Calu3 (cell line): ENCODE measurements around the gene PRPF40B. TPM values are rescaled to one million over a fixed set of nuclear protein-coding genes. Genes with fewer than 3 reads are reported as not detected.

Experiments
- BruUV-seq: library from RNA; stranded (reverse); fragments of 400-500 nt; replicated peaks from 2 replicates; lab custom pipeline; 2021; lab: Mats Ljungman, UMichigan
- CTCF ChIA-PET: fragments of 300-600 bp; sonication (Branson Sonifier 250); formaldehyde crosslinking; loops from one replicate; lab custom pipeline; 2022; ENCODE audit warnings: antibody characterized with exemption; lab: Charles Lee
- DNase-seq: peaks from one replicate; pipeline ENCODE4 v3.0.0; 2022
- H3K27ac Mint-ChIP-seq: one replicate; pipeline ENCODE4 v1.8.0; 2022; ENCODE audit warnings: mixed read lengths; ENCODE audit not compliant: unreplicated experiment
- H3K27me3 Mint-ChIP-seq: one replicate; pipeline ENCODE4 v1.8.0; 2022; ENCODE audit warnings: mixed read lengths; ENCODE audit not compliant: unreplicated experiment
- H3K36me3 Mint-ChIP-seq: one replicate; pipeline ENCODE4 v1.8.0; 2022; ENCODE audit warnings: mild to moderate bottlenecking, moderate library complexity, mixed read lengths; ENCODE audit not compliant: insufficient read depth, unreplicated experiment
- H3K4me1 Mint-ChIP-seq: one replicate; pipeline ENCODE4 v1.8.0; 2022; ENCODE audit warnings: mild to moderate bottlenecking, low read depth, mixed read lengths; ENCODE audit not compliant: unreplicated experiment
- H3K4me3 Mint-ChIP-seq: one replicate; pipeline ENCODE4 v1.8.0; 2022; ENCODE audit warnings: mild to moderate bottlenecking, low read depth, moderate library complexity, mixed read lengths; ENCODE audit not compliant: unreplicated experiment
- H3K9me3 Mint-ChIP-seq: one replicate; pipeline ENCODE4 v1.8.0; 2022; ENCODE audit warnings: low read depth, mixed read lengths; ENCODE audit not compliant: unreplicated experiment
- intact Hi-C: fragments of 100-400 bp; cut with micrococcal nuclease; formaldehyde crosslinking; loops from one replicate; pipeline ENCODE4 v1.10.0; 2022; ENCODE audit not compliant: unreplicated experiment
- total RNA-seq: library from RNA; stranded (reverse); gene quantifications from 2 replicates; pipeline ENCODE4 v1.2.3, GENCODE V29; 2022
- TF ChIP-seq, protein P1 (sequence below): fragments of 200-600 bp; IDR thresholded peaks from one replicate; pipeline ENCODE4 v1.8.0; 2022; ENCODE audit warnings: antibody characterized with exemption; ENCODE audit not compliant: unreplicated experiment

The PRPF40B gene
- total RNA-seq, 1 experiment from 2014 or later, result 21.7 TPM

DNA sequence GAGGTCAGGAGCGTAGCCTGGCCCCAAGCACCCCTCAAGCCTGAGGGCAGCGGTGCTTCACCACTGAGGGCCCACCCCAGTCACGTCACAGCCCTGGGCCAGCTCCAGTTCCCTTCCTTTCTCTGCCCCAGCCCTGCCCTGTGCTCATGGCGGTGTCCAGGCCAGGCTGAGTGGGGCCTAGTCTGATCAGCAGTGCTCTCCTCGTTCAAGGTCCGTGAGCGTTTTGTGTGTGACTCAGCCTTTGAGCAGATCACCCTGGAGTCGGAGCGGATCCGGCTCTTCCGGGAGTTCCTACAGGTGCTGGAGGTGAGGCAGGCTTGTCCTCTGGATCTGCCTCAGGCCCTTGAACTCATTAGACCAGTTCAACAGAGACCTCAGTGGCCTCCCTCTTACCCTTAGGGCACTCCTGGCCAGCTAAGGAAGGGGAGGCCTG is 19.0 kb downstream of the PRPF40B start:
- H3K4me3 Mint-ChIP-seq, result no peak overlapping the region
- H3K27me3 Mint-ChIP-seq, result no peaks in the 10 kb centered on the region
- DNase-seq, result no peak
- CTCF ChIA-PET, result no interaction called here
- H3K9me3 Mint-ChIP-seq, result no peaks in the 10 kb centered on the region
- H3K4me1 Mint-ChIP-seq, result no peaks in the 10 kb centered on the region
- H3K27ac Mint-ChIP-seq, result no peak overlapping the region
- TF ChIP-seq, protein P1, sequence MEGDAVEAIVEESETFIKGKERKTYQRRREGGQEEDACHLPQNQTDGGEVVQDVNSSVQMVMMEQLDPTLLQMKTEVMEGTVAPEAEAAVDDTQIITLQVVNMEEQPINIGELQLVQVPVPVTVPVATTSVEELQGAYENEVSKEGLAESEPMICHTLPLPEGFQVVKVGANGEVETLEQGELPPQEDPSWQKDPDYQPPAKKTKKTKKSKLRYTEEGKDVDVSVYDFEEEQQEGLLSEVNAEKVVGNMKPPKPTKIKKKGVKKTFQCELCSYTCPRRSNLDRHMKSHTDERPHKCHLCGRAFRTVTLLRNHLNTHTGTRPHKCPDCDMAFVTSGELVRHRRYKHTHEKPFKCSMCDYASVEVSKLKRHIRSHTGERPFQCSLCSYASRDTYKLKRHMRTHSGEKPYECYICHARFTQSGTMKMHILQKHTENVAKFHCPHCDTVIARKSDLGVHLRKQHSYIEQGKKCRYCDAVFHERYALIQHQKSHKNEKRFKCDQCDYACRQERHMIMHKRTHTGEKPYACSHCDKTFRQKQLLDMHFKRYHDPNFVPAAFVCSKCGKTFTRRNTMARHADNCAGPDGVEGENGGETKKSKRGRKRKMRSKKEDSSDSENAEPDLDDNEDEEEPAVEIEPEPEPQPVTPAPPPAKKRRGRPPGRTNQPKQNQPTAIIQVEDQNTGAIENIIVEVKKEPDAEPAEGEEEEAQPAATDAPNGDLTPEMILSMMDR, result no peak
- peaks cover 19% of the 10 kb centered on the region for H3K36me3 Mint-ChIP-seq
- intact Hi-C loops, result loop anchor here (5.0 kb wide), 1 partner anchor 65 kb away; the partner anchor contains the start of gene FMNL3
- BruUV-seq, result no TSS peak

DNA sequence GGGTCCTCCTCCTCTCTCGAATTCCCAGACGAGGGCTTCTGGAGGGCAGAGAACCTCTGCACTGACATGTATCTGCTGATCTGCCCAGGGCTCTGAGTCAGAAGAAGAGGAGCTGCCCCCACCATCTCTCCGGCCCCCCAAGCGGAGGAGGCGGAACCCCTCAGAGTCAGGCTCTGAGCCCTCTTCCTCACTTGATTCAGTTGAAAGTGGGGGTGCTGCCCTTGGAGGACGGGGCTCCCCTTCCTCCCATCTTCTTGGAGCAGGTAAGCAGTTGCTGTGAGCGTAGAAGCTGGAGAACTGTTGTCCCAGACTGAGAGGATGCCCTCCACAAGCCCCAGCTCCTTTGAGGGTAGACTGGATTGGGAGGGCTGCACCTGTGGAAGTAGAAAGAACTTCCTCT is 19.8 kb downstream of the PRPF40B start:
- TF ChIP-seq, protein P1, result no peak
- CTCF ChIA-PET, result no interaction called here
- BruUV-seq, result no TSS peak
- peaks cover 19% of the 10 kb centered on the region for H3K36me3 Mint-ChIP-seq
- H3K4me3 Mint-ChIP-seq, result no peak overlapping the region
- no peaks in the 10 kb centered on the region for H3K27me3 Mint-ChIP-seq
- H3K9me3 Mint-ChIP-seq, result no peaks in the 10 kb centered on the region
- intact Hi-C loops, result loop anchor here (5.0 kb wide), 1 partner anchor 64 kb away; the partner anchor contains the start of gene FMNL3
- no peak for DNase-seq
- H3K27ac Mint-ChIP-seq, result no peak overlapping the region
- H3K4me1 Mint-ChIP-seq, result no peaks in the 10 kb centered on the region

DNA sequence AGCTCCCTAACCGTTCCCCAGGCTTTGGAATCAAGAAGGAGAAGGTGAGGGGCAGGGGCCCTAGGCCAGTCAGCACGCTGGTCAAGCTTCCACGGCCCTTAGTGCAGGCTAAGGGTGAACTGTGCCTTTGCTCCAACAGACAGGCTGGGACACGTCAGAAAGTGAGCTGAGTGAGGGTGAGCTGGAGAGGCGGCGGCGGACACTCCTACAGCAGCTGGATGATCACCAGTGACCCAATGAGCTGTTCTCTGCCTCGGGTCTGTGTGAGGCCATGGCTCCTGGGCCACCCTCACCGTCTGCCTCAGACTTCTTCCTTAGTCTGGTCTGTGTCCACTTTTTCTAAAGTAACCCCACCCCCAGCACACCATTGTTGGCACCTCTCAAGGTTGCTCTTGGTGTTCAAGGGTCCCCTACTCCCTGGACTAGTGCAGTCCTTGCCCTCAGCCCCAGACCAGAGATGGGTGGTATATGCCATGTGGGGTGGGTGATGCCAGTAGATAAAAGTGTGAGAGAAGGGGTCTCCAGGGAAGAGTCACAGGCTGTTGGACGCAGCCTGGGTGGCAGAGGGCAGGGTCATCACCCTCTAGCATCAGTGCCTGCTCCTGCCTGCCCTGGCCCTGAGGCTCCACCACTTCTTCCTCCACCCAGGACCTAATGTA is 20.7 kb downstream of the PRPF40B start:
- no peak overlapping the region for H3K27ac Mint-ChIP-seq
- no peak for DNase-seq

DNA sequence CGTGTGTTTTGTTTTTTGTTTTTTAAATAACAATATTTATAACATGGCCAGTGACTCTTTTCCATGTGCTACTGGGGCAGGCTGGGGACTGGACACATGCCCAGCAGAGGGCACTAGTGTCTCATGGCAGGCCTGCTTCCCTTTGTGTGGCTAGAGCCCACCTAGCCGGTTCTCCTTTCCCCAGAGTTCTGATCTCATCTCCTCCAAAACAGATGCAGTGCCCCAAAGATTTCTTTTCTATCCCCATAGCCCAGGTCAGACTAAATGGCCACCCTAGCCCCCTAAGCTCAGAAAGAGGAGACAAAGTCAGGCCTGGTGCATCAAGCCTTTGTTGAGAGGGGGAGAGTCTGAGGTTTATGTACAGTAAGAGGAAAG is 21.2 kb downstream of the PRPF40B start:
- Mint-ChIP-seq H3K27ac (no peak overlapping the region), H3K36me3 (peaks cover 19% of the 10 kb centered on the region), H3K27me3 (no peaks in the 10 kb centered on the region), H3K4me1 (no peaks in the 10 kb centered on the region), H3K4me3 (no peak overlapping the region), H3K9me3 (no peaks in the 10 kb centered on the region)
- DNase-seq, result peak; percentile 68
- BruUV-seq, result no TSS peak
- CTCF ChIA-PET, result interaction anchor here (0.6 to 0.8 kb wide), 2 partner anchors 27 to 97 kb away, joined by 3 to 7 read pairs; partner anchors contain the start of gene TMBIM6
- intact Hi-C loops, result loop anchor here (5.0 kb wide), 1 partner anchor 63 kb away; the partner anchor contains the start of gene FMNL3
- TF ChIP-seq, protein P1, result peak; percentile 75

More for the DNA sequence above, 20.7 kb downstream of the PRPF40B start:
- no peak overlapping the region for H3K4me3 Mint-ChIP-seq
- H3K27me3 Mint-ChIP-seq, result no peaks in the 10 kb centered on the region
- intact Hi-C loops, result loop anchor here (5.0 kb wide), 1 partner anchor 63 kb away; the partner anchor contains the start of gene FMNL3
- CTCF ChIA-PET, result no interaction called here
- no peaks in the 10 kb centered on the region for H3K4me1 Mint-ChIP-seq
- H3K9me3 Mint-ChIP-seq, result no peaks in the 10 kb centered on the region
- TF ChIP-seq, protein P1, result no peak
- H3K36me3 Mint-ChIP-seq, result peaks cover 19% of the 10 kb centered on the region
- BruUV-seq, result no TSS peak
